ENCODE results near the gene ANKS1B. TPM values are rescaled to one million over a fixed set of nuclear protein-coding genes. Genes with fewer than 3 reads are reported as not detected.

Gene ANKS1B
- total RNA-seq, 4 donors from 2014 or later: 4.9 to 15.4 (median 9.4) TPM

DNA sequence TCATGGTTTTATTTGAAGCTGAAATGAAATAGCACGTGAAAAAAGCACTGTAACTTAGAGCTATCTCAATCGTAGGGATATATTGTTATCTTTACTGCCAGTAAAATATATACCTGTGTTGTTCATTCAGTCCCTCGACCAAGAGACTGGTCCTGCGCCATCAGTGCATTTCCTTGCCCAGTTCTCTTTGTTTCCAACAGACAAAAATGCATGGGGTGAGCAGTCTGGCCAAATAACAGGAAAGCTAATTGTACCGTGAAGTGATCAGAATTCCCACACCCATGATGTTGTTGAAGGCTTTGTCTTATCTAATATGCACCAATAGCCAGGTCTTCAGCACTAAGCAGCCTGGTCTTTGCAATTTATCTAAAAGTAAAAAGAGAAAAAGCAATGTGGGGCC is 814.3 kb downstream of the ANKS1B start:
- Histone ChIP-seq H3K9me3 (no peaks in the 10 kb centered on the region), H3K27me3 (no peaks in the 10 kb centered on the region), H3K4me3 (no peak overlapping the region), H3K4me1 (no peaks in the 10 kb centered on the region), H3K27ac (no peak overlapping the region), H3K36me3 (no peaks in the 10 kb centered on the region)
- DNase-seq (ENCODE audit: low spot score in 2 of 2): no peak
- 85% methylated on average over 5 of the region's 5 CpGs for WGBS
- TF ChIP-seq EP300 (IDR thresholded peaks at IDR 0.05) (no peak), POLR2AphosphoS5 (IDR thresholded peaks at IDR 0.05) (no peak), POLR2A (IDR thresholded peaks at IDR 0.05) (no peak)
- TF ChIP-seq, protein P1, sequence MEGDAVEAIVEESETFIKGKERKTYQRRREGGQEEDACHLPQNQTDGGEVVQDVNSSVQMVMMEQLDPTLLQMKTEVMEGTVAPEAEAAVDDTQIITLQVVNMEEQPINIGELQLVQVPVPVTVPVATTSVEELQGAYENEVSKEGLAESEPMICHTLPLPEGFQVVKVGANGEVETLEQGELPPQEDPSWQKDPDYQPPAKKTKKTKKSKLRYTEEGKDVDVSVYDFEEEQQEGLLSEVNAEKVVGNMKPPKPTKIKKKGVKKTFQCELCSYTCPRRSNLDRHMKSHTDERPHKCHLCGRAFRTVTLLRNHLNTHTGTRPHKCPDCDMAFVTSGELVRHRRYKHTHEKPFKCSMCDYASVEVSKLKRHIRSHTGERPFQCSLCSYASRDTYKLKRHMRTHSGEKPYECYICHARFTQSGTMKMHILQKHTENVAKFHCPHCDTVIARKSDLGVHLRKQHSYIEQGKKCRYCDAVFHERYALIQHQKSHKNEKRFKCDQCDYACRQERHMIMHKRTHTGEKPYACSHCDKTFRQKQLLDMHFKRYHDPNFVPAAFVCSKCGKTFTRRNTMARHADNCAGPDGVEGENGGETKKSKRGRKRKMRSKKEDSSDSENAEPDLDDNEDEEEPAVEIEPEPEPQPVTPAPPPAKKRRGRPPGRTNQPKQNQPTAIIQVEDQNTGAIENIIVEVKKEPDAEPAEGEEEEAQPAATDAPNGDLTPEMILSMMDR (IDR thresholded peaks at IDR 0.05): no peak

DNA sequence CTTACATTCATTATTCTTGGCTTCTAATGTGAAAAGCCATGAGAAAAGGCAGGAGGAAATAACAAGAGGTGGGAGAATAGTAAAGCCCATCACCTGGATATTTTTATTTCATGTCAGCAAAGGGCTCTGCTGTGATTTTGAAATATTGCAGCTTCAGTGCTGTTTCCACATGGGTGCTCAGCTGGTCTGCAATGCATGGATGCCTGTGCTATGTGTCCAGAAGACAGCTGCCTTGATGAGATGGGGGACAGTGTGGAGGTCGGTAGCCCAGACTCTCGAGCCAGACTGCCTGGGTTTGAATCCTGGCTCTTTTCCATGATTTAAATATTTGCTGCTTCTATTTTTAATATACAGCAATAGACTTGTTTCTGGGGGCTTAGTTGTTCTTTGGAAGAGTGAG is 814.7 kb downstream of the ANKS1B start:
- Histone ChIP-seq H3K36me3 (no peaks in the 10 kb centered on the region), H3K9me3 (no peaks in the 10 kb centered on the region), H3K4me3 (no peak overlapping the region), H3K27ac (no peak overlapping the region), H3K4me1 (no peaks in the 10 kb centered on the region), H3K27me3 (no peaks in the 10 kb centered on the region)
- DNase-seq (ENCODE audit: low spot score in 2 of 2): no peak
- WGBS: 63% methylated on average over 2 of the region's 2 CpGs
- TF ChIP-seq EP300 (IDR thresholded peaks at IDR 0.05) (no peak), POLR2AphosphoS5 (IDR thresholded peaks at IDR 0.05) (no peak), POLR2A (IDR thresholded peaks at IDR 0.05) (no peak)
- TF ChIP-seq, protein P1 (IDR thresholded peaks at IDR 0.05): no peak

DNA sequence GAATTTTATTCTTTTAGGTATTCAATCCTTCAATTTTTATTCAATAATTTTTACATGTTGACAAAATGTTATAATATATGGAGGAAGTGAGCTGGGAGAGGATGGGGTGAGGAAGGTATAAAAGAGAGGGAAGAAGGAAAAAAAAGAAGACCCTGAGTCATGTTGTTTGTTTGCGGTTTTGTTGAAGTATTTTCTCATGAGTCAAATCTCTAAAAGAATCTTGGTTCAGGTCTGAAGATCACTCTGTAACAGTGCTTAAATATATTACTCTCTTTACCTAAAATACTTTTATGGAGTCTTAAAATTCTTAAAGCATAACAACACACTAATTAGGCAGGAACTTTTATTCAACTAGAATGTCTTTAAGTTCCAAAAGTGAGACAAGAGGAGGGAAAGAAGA is 826.8 kb downstream of the ANKS1B start:
- H3K9me3 ChIP-seq: no peaks in the 10 kb centered on the region
- H3K27ac ChIP-seq: no peak overlapping the region
- TF ChIP-seq, protein P1 (IDR thresholded peaks at IDR 0.05): no peak
- TF ChIP-seq POLR2AphosphoS5 (IDR thresholded peaks at IDR 0.05): no peak
- TF ChIP-seq EP300 (IDR thresholded peaks at IDR 0.05): no peak
- no peak for TF ChIP-seq POLR2A (IDR thresholded peaks at IDR 0.05)
- H3K4me3 ChIP-seq: no peak overlapping the region
- no peaks in the 10 kb centered on the region for H3K4me1 ChIP-seq
- DNase-seq (ENCODE audit: low spot score in 2 of 2): no peak
- 91% methylated on average over 1 of the region's 1 CpG for WGBS
- H3K27me3 ChIP-seq: no peaks in the 10 kb centered on the region
- H3K36me3 ChIP-seq: no peaks in the 10 kb centered on the region

DNA sequence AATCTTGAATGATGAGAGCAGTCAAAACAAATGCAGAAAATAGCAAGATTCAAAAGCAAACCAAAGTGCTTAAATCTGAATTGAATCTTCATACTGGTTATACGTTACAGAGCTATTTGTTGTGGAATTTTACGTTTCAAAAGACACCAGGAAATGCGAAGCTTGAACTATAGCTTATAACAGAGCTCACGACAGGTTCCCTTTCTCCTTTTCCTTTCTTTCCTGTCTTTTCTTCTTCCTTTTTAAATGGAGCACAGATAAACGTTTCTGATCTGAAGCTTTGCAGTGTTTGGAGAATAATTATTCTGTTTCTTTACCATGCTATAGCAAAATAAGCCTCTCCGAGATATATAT is 829.8 kb downstream of the ANKS1B start:
- H3K27me3 ChIP-seq: no peaks in the 10 kb centered on the region
- H3K9me3 ChIP-seq: no peaks in the 10 kb centered on the region
- no peak for TF ChIP-seq POLR2A (IDR thresholded peaks at IDR 0.05)
- TF ChIP-seq EP300 (IDR thresholded peaks at IDR 0.05): no peak
- no peak for TF ChIP-seq POLR2AphosphoS5 (IDR thresholded peaks at IDR 0.05)
- TF ChIP-seq, protein P1 (IDR thresholded peaks at IDR 0.05): no peak
- no peaks in the 10 kb centered on the region for H3K4me1 ChIP-seq
- DNase-seq (ENCODE audit: low spot score in 2 of 2): no peak
- H3K36me3 ChIP-seq: no peaks in the 10 kb centered on the region
- H3K4me3 ChIP-seq: no peak overlapping the region
- no peak overlapping the region for H3K27ac ChIP-seq
- 32% methylated on average over 6 of the region's 6 CpGs for WGBS

DNA sequence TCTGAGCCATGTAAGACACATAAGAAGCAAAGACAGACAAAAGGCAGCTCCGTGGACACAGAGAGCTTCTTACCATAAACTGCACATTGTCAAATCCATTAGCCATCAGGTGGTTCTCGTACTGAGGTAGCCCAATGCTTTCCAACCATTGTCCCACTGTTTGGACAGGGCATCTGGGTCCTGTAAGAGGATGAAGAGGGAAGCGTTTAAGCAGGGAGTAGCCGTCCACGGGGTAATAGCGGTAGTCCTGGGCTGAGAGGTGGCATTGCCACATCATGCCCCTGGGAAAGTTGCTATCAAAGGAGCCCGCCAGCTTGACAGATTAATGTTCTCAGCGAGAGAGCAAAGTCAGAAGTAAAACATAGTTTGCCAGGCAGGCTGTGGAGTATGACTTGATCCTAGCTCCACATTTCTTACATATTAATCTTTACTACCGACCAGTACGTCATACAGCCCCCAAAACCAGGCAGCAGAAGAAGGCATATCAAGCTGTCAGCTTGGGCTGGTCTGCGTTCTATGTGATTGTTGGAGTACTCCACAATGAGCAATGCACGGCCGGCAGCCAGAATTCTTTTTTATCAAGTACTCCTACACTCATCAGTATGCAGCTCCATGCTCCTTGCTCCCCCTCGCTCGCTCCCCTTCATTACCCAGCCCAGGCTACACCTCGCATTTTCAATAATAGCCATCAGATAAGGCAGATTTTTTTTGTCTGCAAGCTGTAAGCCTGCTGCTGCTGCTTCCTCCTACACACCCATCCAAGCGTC is 830.3 kb downstream of the ANKS1B start:
- 36% methylated on average over 17 of the region's 17 CpGs for WGBS
- H3K36me3 ChIP-seq: no peaks in the 10 kb centered on the region
- DNase-seq (ENCODE audit: low spot score in 2 of 2): no peak
- no peaks in the 10 kb centered on the region for H3K27me3 ChIP-seq
- TF ChIP-seq EP300 (IDR thresholded peaks at IDR 0.05): no peak
- no peak for TF ChIP-seq POLR2A (IDR thresholded peaks at IDR 0.05)
- no peak for TF ChIP-seq POLR2AphosphoS5 (IDR thresholded peaks at IDR 0.05)
- TF ChIP-seq, protein P1 (IDR thresholded peaks at IDR 0.05): no peak
- H3K4me3 ChIP-seq: no peak overlapping the region
- H3K27ac ChIP-seq: no peak overlapping the region
- no peaks in the 10 kb centered on the region for H3K4me1 ChIP-seq
- no peaks in the 10 kb centered on the region for H3K9me3 ChIP-seq

Measured in suprapubic skin (tissue), 4 donors.